Activated CD4-positive, alpha-beta T cell treated with anti-CD3 and anti-CD28 coated beads for 1 hour (primary cell): ENCODE data around the gene F13B.
"Not testable (repeated sequence)": the region's sequence is repeated elsewhere in the genome, so short reads cannot be mapped to it uniquely, and the experiment has no call there.

ENCODE experiments used
- DNase-seq: peaks from one replicate; pipeline ENCODE4 v3.0.0-alpha.2; 2020

F13B gene

DNA sequence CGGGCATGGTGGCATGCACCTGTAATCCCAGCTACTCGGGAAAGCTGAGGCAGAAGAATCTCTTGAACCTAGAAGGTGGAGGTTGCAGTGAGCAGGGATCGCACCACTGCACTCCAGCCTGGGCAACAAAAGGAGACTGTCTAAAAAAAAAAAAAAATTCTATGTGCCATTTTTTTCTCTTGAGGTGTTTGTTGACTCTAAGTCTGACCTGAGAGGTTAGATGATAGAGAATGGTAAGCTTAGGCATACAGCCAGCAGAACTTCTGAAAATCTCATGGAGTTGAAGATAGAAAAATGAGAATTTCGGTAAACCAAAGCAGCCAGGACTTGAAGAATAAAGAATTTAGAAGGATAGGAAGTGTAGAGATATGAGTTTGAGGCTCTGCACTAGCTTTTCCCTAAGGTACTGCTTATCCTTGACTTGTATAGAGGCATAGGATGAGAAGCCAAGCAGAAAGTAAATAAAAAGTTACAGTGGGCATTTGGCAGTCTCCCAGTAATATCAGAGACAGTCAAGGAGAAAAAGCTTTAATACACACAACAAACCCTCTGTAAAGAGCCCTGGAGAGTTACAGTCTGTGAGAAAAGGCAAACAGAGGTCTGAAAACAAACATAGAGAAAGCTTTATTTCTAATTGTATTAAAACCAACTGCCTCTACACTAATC is 24.3 kb downstream of the F13B start:
- DNase-seq, result no peak

DNA sequence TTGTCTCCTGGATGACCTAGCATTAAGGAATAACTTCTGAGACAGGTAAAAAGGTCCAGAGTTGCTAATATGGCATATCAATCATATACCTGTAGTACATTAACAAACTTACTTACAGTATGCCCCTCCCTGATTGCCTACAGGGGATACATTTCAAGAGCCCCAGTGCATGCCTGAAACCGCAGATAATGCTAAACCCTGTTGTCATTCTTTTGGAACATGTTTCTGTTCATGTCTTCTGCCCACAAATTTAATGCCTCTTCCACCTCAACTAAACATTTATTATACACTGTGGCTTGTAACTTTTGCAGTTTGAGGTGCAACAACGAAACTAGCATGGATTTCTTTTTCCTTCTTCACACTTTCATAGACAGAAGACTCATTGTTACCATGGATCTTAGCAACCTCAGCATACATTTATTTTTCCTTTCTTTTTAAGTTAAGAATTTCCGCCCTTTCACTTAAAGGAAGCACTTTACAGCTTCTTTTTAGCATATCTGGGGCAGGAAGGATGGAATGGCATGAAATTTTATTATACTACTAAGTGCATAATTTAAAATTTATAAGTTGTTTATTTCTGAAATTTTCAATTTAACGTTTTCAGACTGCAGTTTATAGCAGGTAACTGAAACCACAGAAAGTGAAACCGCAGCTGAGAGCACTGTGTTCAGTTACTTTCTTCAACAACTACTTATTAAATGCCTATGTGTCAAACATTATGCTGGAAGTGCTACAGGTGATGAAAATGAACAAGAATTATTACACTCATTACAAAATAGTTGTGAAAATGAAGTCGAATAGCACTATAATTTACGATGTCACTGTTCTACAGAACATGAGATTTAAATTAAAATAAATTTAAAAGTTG is 25.3 kb downstream of the F13B start:
- no peak for DNase-seq

DNA sequence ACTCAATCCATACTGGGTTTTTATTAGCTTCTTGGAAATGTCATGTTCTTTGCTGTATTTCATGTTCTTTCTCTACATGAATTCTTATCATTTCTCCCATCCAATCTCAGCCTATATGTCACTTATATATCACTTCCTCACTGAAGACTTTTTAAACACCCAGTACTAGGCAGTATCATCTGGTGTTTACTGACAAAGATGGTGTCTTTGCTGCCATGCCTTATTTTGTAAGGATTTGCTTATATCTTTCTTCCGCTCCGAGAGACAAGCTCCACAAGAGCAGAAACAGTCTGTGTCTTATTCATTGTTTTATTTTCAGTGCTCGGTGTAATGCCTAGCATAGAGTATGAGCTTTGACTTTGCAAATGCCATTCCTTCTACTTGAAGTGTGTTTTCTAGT is 30.2 kb downstream of the F13B start:
- DNase-seq, result no peak

DNA sequence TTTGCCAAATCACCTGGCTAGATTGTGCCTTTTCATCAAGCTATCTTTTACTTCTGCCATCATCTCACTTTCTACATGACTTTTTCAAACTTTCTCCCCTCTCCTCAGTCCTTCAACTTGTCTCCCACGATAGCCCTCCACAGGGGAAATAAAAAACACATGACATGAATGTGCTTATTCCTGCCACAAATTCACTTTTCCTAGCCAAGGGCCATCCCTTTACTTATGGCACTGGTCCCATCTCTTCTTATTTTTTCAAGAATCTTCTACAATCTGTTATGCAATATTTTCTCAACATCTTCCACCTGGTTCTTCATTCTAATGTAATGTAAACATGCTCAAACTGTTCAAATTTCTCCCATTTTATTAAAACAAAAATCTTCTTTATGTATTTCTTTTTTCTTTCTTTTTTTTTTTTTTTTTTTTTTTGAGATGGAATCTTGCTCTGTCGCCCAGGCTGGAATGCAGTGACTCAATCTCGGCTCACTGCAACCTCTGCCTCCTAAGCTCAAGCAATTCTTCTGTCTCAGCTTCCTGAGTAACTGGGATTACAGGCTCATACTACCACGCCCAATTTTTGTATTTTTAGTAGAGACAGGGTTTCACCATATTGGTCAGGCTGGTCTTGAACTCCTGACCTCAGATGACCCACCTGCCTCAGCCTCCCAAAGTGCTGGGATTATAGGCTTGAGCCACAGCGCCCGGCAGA is 32.3 kb downstream of the F13B start:
- DNase-seq, result not testable (repeated sequence)

DNA sequence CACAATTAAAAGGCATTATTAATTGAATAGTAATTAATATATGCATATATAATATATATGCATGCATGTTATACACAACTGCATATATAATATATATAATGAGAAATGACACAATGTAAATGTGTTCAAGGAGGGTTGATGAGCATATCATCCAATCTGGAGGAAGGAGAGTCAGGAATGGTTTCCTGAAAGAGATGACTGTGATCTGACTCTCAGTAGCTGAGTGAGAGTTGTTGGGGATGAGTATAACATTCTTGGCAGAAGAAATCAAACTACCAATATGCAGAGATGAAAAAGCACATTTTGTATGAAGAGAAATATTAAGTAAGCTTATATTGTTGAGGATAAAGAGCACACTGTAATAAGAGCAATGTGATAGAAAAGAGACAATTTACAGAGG is 37.3 kb downstream of the F13B start:
- no peak for DNase-seq

DNA sequence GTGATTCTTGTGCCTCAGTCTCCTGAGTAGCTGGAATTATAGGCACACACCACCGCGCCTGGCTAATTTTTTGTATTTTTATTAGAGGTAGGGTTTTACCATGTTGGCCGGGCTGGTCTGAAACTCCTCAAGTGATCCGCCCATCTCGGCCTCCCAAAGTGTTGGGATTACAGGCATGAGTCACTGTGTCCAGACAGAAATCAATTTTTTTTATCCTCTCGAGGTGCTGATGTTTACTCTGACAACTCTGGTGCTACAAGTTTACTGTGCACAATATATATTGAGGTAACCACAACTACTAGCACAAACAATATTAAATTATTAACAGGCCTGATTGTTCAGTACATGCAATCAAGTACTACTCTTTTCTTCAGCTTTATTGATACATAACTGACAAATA is 39.7 kb downstream of the F13B start:
- DNase-seq, result no peak

DNA sequence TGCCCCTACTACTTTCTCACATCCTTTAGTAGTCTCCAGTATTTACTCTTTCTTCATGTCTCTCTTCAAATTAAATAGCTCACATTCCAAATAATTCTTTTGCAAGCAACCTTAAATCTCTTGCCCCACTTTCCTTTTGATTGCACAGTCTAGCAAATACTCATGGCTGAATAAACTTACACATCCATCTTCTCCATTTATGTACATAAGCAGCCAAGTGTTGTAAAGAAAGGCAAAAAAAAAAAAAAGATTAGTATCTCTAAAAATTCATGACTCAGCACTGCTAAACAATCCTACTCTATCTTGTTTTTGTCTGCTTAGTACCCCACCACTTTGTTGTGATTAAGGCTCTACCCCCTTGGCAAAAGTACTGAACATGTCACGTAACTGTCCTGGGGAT is 42.6 kb downstream of the F13B start:
- no peak for DNase-seq

DNA sequence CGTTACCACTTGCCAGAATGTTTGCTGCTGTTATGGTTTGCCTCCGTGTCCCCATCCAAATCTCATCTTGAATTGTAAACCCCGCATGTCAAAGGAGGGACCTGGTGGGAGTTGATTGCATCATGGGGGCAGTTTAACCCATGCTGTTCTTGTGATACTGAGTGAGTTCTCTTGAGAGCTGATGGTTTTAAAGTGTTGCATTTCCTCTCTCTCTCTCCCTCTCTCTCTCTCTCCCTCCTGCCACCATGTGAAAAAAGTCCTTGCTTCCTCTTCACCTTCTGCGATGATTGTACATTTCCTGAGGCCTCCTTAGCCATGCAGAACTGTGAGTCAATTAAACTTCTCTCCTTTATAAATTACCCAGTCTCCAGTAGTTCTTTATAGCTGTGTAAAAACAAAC is 45.3 kb downstream of the F13B start:
- no peak for DNase-seq

DNA sequence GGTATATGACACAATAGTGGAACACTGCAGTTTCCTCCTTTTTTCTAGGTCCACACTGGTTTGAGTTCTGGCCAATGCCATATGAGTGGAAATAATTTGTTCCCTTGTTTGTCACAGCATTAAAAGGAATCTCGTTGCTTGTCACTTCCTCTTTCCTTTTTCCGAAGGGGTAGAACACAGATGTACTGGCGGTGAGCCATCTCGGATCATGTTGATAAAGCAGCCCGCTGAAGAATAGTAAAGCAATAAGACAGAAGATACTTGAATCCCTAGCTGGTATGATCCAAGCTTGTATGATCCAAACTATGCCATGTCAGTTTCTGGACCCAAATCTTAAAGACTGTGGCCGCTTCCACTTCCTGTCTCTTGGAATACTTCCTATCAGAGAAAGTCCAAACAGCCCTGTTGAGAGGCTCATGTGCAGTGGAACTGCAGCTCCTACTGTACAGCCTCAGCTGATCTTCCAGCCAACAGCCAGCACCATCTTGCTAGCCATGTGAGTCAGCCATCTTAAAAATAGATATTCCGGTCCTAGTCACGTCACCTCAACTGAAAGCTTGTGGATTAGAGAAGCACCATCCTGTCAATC is 49.4 kb downstream of the F13B start:
- DNase-seq, result no peak

DNA sequence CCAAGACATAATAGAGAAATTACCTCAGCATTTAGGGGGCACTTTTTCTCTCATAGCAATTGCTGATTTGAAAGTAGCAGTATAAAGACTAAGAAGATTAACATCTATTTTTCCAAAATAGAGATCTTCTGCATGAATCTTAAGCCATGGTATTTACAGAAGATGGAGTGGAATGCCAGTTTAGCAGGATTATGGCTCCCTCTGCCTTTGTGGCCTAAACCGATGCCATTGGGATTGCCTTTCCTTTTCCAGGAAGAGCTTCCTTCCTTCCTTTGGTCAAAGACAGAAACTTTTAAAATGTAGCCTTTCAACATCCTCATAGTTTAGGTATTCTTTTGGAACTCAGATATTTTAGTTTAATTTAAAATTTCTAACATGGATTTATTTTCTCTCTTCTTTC is 50.3 kb downstream of the F13B start:
- DNase-seq, result no peak

DNA sequence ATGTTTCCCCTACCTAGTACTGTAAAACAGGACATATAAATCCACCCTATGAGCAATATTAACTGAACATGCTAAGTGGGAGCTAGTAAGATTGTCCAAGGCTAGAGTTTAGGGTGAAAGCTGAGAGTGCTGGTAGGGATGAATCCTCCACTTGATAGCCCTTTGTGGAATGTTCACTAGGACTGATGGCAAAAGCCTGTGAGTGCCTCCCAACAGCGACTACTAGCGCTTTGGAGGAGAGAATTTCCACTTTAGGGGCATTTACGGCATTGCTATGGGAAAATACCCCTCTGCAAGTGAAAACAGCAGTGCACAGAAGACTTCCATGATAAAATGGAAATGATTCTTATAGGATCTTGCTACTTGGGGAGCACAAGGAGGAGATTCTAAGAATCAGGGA is 53.8 kb downstream of the F13B start:
- DNase-seq, result no peak

DNA sequence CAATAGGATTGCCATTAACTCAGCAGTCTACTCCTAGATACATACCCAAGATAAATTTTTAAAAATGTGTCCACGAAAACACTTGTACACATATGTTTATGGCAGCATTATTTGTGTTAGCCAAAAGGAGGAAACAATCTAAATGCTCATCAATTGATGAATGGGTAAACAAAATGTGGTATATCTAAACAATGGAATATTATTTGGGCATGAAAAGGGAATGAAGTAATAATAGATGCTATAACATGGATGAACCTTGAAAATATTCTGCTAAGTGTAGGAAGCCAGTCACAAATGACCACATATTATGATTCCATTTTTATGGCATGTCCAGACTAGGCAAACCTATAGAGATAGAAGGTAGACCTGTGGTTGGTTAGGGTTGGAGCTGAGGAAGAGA is 55.4 kb downstream of the F13B start:
- DNase-seq, result no peak

DNA sequence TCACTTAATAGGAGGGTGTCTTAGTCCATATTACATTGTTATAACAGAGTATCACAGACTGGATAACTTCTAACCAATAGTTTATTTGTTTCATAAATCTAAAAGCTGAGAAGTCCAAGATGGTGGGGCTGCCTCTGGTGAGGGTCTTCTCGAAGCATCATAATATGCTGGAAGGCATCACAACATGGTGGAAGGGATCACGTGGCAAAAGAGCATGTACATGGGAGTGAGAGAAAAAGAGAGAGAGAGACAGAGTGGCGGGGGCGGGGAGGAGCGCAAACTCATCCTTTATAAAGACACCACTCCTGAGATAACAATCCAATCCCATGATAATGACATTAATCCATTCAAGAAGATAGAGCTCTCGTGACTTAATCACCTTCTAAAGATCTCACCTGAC is 58.2 kb downstream of the F13B start:
- no peak for DNase-seq

DNA sequence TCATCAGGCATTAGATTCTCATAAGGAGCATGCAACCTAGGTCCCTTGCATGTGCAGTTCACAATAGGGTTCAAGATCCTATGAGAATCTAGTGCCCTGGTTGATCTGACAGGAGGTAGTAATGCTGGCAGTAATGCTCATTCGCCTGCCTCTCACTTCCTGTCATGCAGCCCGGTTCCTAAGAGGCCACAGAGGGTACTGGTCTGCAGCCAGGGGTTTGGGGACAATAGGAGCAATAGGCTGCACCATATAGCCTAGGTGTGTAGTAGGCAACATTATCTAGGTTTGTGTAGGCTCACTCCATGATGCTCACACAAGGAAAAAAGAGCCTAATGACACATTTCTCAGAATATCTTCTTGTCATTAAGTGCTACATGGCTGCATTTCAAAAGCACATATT is 63.9 kb downstream of the F13B start:
- DNase-seq, result no peak

DNA sequence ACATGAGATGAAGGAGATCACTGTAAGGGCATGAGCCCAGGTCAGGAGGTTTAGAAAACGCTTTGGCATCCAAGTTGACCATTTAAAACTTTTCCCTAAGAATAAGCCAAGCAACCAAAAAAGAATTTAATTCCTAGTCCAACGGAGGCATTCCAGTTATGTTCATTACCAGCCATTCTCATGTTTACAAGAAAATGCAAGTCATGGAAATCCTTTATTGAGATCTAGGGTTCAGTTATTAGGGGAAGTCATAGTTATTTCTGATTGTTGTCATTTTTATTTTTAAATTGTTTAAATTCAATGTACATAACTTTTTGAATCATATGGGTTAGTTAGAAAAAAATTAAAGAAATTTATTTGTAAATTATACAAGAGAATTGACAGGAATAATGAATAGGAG is 65.2 kb downstream of the F13B start:
- no peak for DNase-seq

DNA sequence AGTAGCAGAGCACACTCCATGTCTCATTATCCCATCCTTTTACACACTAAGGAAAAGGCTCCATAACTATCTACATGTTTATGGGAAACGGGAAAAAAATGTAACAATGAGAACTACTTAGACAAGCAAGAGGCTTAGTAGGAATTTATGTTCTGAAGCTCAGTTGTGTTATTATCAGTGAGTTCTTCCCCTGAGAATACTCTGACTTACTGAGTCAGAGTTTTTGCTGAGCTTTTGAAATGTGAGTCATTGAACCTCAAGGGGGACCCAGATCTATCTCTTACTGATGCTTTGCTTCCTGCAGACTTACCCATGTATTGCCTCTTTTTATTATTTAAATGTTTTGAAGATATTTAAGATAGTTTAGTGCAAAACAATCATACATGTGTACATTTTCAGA is 69.6 kb downstream of the F13B start:
- no peak for DNase-seq

DNA sequence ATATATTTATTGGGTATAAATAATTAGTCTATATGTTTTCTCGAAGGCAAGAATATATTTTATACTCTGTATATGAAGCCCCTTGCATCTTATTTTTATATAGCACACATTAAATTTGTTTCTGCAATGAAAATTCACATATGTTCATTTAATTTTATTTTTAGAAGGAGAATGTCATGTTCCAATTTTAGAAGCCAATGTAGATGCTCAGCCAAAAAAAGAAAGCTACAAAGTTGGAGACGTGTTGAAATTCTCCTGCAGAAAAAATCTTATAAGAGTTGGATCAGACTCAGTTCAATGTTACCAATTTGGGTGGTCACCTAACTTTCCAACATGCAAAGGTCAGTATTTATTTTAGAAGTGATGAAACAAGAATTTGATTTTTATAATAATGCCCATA is 73.1 kb downstream of the F13B start:
- no peak for DNase-seq

DNA sequence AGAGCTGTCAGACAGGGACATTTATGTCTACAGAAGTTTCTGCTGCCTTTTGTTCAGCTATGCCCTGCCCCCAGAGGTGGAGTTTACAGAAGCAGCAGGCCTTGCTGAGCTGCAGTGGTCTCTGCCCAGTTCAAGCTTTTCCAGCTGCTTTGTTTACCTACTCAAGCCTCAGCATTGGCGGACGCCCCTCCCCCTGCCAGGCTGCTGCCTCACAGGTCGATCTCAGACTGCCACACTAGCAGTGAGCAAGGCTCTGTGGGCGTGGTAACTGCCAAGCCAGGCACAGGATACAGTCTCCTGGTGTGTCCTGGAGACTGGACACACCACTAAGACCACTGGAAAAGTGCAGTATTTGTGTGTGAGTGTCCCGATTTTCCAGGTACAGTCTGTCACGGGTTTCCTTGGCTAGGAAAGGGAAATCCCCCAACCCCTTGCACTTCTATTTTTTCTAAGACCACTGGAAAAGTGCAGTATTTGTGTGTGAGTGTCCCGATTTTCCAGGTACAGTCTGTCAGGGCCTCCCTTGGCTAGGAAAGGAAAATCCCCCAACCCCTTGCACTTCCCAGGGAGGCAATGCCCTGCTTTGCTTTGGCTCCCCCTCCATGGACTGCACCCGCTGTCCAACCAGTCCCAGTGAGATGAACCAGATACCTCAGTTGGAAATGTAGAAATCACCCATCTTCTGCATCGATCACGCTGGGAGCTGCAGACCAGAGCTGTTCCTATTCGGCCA is 75.0 kb downstream of the F13B start:
- DNase-seq, result not testable (repeated sequence)
